Measurements from ENCODE around the gene SHISA9. TPM values are rescaled to one million over a fixed set of nuclear protein-coding genes. Genes with fewer than 3 reads are reported as not detected.

Gene SHISA9
- total RNA-seq, 1 donor from 2014 or later, result not detected

GRCh38 chr16:13168091-13168572, 266.7 kb downstream of the SHISA9 start:
- no peak for DNase-seq (ENCODE audit: low read depth, low spot score)

- no peak for DNase-seq (ENCODE audit: low read depth, low spot score)
Observed at GRCh38 chr16:13171313-13171712, 269.9 kb downstream of the SHISA9 start.

DNA sequence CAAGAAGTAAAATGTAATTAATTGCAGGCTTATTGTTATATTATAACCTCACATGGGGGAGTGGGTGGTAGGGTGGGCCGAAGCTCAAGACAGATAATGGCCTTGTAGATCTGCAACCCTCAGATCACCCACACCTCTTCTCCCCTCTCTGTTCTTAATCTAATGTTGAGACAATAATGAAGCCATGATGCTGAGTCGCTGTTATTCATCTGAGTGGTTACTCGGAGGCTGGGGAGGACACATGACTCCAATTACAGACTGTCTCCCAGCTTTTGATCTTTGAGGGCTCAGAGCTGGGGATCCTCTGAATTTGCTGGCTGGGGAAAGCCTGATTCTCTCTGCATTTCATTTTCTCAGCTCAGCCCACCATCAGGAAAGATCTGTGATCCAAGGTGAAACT, 275.3 kb downstream of the SHISA9 start:
- no peak for DNase-seq (ENCODE audit: low read depth, low spot score)

DNA sequence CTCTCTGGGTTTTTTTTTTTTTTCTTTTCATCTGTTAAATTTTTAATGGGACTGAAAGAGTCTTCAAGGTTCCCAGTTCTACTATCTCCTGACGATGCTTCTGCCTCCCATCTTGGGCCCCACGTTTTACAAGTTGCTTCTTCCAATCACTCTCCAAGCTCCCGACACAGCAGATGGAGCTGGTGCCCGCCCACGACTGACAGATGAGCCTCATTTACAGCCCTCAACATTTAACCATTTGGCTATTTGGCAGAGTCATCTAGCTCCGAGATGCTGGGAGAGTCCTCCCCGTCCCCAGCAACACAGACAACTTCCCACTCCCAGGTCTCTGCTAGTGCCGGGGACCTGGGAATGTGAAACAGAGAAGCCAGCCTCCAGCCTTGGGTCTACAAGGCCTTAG, 276.9 kb downstream of the SHISA9 start:
- DNase-seq (ENCODE audit: low read depth, low spot score), result no peak

GRCh38 chr16:13181432-13181831, 280.0 kb downstream of the SHISA9 start:
- DNase-seq (ENCODE audit: low read depth, low spot score), result no peak

DNA sequence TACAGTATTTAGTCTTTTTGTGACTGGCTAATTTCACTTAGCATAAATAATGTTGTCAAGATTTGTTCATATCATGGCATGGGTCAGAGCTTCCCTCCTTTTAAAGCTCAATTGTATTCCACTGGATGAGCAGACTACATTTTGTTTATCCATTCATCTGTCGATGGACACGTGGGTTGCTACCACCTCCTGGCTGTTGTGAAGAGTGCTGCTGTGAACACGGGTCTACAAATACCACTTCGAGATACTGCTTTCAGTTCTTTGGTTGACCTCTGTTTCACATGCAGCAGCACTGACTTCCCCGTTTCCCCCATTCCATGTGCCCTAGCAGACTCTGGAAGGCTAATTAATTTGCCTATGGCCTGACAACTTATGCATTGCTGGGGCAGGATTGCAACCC, 285.4 kb downstream of the SHISA9 start:
- DNase-seq (ENCODE audit: low read depth, low spot score), result no peak

GRCh38 chr16:13189250-13189649, 287.9 kb downstream of the SHISA9 start:
- DNase-seq (ENCODE audit: low read depth, low spot score), result no peak

DNA sequence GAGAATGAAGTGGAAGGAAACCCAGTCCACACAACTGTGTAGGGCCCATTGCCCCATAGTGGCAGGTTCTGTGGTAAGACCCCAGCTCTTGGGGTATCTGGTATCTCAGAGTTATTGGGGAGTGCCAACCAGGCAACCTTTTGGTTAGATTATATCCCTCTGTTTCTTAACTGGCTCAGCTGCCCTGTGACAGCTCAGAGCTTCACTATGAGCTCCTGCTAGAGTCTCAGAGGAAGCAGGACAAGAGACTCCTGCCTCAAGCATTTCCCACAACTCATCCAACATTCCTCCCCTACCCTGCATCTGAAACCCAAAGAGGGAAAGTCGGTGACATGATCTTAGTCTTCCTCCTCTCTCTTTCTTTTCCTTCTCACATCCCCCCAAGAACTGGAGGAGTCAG, 292.3 kb downstream of the SHISA9 start:
- DNase-seq (ENCODE audit: low read depth, low spot score), result no peak

- no peak for DNase-seq (ENCODE audit: low read depth, low spot score)
Observed at GRCh38 chr16:13194766-13195165, 293.4 kb downstream of the SHISA9 start.

GRCh38 chr16:13203725-13204124, 302.3 kb downstream of the SHISA9 start:
- no peak for DNase-seq (ENCODE audit: low read depth, low spot score)

DNA sequence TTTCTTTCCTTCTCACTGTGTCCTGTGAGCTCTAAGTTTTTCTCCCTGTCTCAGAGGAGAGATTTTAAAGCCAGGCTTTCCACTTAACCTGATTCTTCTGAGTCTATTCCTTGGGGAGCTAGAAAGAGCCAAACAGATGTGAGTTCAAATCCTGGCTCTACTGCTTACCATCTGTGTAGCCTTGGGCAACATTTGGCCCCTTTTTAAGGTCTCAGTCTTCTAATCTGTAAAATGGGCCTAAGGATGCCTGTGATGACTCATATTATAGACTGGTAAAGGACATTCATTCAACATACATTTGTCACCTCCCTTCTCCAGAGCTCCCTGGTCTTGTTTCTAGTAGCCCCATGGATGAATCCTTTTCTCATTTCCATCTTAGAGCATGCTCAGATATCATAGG, 304.0 kb downstream of the SHISA9 start:
- no peak for DNase-seq (ENCODE audit: low read depth, low spot score)

- DNase-seq (ENCODE audit: low read depth, low spot score), result no peak
Observed at GRCh38 chr16:13206606-13207005, 305.2 kb downstream of the SHISA9 start.

DNA sequence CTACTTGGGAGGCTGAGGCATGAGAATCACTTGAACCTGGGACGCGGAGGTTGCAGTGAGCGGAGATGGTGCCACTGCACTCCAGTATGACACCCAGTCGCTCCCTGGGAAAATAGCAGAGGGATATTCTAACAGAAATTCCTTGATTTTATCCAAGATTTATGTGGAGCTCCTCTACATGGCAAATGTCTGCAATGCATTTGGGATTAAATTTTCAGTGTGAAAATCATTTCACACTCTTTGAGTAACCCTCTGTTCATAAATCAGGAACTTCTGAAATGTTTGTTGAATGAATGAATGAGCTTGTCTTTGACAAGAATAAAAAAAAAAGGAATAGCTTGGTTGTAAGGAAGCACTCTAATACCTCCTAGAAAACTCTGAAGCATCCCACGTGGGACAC, 305.8 kb downstream of the SHISA9 start:
- DNase-seq (ENCODE audit: low read depth, low spot score), result no peak

DNA sequence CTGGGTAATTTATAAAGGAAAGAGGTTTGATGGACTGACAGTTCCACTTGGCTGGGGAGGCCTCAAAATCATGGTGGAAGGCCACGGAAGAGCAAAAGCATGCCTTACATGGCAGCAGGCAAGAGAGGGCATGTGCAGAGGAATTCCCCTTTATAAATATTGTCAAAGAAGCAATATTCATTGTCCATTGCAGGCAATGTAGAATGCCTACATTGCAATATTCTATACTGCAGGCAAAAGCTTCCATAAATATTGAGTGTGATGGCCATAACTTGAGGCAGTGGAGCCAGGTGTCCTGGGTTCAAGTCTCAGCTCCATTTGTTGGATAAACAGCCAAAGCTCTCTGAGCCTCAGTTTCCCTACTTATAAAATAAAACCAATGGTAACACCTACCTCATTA, 322.3 kb downstream of the SHISA9 start:
- DNase-seq (ENCODE audit: low read depth, low spot score), result no peak

GRCh38 chr16:13229039-13229438, 327.6 kb downstream of the SHISA9 start:
- DNase-seq (ENCODE audit: low read depth, low spot score), result no peak

- no peak for DNase-seq (ENCODE audit: low read depth, low spot score)
Observed at GRCh38 chr16:13231365-13231764, 330.0 kb downstream of the SHISA9 start.

DNA sequence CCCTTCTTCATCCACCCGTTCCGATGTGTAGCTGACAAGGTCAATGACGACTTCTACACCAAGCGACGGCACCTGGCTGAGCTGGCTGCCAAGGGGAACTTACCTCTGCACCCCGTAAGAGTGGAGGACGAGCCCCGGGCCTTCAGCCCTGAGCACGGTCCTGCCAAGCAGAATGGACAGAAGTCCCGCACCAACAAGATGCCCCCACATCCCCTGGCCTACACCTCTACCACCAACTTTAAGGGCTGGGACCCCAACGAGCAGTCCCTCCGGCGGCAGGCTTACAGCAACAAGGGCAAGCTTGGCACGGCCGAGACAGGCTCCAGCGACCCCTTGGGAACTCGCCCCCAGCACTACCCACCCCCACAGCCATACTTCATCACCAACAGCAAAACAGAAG, 333.6 kb downstream of the SHISA9 start:
- no peak for DNase-seq (ENCODE audit: low read depth, low spot score)

DNA sequence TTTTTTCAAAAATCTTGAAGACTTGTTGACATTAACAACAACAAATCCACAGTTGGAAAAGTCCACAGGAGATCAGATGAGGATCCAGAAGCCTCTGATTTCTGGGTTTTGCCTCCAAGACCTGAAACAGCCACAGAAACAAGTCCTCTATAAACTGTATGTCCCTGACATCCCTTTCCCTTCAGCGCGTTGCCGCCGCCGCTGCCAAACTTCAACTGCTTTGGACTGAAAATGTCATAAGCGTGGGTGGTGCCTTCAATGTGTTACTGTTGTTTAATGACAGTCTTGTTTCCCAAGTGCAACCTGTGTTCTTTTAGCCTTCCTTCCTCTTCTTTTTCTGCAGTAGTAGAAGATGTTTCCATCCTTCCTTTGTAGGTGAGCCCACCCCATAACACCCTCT, 334.9 kb downstream of the SHISA9 start:
- no peak for DNase-seq (ENCODE audit: low read depth, low spot score)

- DNase-seq (ENCODE audit: low read depth, low spot score), result no peak
Observed at GRCh38 chr16:13238182-13238581, 336.8 kb downstream of the SHISA9 start.

DNA sequence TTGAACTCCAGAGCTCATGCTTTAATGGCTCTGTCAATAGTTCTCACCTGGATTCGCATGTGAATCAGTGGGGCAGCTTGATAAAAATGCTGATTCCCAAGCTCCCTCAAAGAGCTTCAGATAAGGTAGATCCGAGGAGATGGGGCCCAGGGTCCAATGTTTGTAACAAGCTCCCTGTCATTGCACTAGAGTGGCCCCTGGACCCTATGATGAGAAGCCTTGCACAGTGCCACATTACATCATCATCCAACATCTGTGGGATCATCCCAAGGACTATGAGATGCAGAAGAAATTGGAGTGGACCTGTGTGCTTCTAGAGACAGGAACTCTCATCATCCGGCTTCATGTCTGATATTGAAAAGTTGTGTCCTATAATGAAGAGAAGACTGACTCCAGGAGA, 340.8 kb downstream of the SHISA9 start:
- DNase-seq (ENCODE audit: low read depth, low spot score), result no peak

DNA sequence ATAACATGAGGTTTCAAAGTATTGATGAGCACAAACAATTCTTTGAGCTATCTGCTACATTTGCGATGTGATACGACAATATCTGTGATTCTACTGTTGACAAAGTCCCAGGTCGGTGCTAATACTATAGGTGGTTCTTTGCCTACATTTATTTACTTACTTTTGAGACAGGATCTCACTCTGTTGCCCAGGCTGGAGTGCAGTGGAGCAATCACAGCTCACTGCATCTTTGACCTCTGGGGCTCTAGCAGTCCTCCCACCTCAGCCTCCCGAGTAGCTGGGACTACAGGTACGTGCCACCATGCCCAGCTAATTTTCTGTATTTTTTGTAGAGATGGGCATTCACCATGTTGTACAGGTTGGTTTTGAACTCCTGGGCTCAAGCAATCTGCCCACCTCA, 343.4 kb downstream of the SHISA9 start:
- DNase-seq (ENCODE audit: low read depth, low spot score), result no peak

DNA sequence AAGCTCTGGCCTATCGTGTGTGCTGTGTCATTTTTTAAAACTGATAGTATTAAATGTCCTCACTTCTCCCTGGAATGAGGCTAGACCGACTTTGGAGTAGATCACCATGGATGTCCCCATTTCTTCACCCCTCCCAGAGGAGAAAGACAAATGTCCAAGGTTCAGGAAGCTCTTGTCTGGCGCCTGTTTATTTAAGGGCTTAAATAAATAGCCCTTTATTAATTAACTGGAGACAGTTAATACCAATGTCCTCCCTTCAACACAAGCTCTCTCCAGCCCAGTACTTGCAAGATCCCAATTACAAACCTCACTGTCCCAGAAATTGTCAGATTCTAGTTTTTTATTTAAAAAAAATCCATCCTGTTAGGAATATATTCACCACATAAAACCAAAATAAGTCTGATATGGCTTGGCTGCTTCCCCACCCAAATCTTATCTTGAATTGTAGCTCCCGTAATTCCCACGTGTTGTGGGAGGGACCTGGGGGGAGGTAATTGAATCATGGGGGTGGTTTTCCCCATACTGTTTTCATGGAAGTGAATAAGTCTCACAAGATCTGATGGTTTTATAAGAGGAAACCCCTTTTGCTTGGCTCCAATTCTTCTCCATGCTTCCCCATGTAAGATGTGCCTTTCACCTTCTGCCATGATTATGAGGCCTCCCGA, 344.4 kb downstream of the SHISA9 start:
- no peak for DNase-seq (ENCODE audit: low read depth, low spot score)

GRCh38 chr16:13254998-13255614, 353.7 kb downstream of the SHISA9 start:
- DNase-seq (ENCODE audit: low read depth, low spot score), result no peak

All from pulmonary artery endothelial cell (primary cell).